Spleen (tissue), 7 donors: ENCODE results near the gene SSH2.

ENCODE experiments used
- CTCF ChIP-seq, 11 experiments: fragments of 200-600 bp in 7 of 11; fragments of 450-650 bp in 4 of 11; sonication (generic) in 4 of 11; IDR thresholded peaks in 8 of 11; conservative IDR thresholded peaks in 3 of 11; 1 replicate in 7 of 11; 2 replicates in 4 of 11; pipeline versions ENCODE4 v1.4.0 to v1.8.0; 2016 to 2021; ENCODE audit warnings: antibody characterized with exemption in 11 of 11, inconsistent platforms in 4 of 11, mild to moderate bottlenecking in 1 of 11
- POLR2A ChIP-seq, 3 donors: fragments of 450-650 bp; IDR thresholded peaks; one replicate each; pipeline ENCODE4 v1.5.1; 2017; ENCODE audit warnings: antibody characterized with exemption in 3 of 3, mild to moderate bottlenecking in 1 of 3
- POLR2AphosphoS5 ChIP-seq, 3 donors: sonication (generic); formaldehyde crosslinking; IDR thresholded peaks; one replicate each; pipeline ENCODE4 v1.5.1; 2017; ENCODE audit warnings: antibody characterized with exemption in 3 of 3
- donor health status: DM: no; HTN: no; CAD: no; lungs with moderate emphysema.
- donor health status: DM: no; HTN: no; CAD: no.
- donor health status: DM: no; HTN: no; CAD: no.

GRCh38 chr17:29584452-29585079 is 345.5 kb downstream of the SSH2 start:
- no peak for TF ChIP-seq POLR2A (IDR thresholded peaks at IDR 0.05)
- no peak for TF ChIP-seq CTCF (IDR thresholded peaks at IDR 0.05 in 8 of 11, conservative IDR thresholded peaks at IDR 0.05 in 3 of 11)
- no peak for TF ChIP-seq POLR2AphosphoS5 (IDR thresholded peaks at IDR 0.05)
